NCI-H69 (cell line): ENCODE data around the gene MT3.
"Not testable (repeated sequence)": the region's sequence is repeated elsewhere in the genome, so short reads cannot be mapped to it uniquely, and the experiment has no call there.

Experiments used
- DNase-seq: peaks from one replicate; lab custom pipeline; 2025; lab: John Stamatoyannopoulos, UW

The MT3 gene

DNA sequence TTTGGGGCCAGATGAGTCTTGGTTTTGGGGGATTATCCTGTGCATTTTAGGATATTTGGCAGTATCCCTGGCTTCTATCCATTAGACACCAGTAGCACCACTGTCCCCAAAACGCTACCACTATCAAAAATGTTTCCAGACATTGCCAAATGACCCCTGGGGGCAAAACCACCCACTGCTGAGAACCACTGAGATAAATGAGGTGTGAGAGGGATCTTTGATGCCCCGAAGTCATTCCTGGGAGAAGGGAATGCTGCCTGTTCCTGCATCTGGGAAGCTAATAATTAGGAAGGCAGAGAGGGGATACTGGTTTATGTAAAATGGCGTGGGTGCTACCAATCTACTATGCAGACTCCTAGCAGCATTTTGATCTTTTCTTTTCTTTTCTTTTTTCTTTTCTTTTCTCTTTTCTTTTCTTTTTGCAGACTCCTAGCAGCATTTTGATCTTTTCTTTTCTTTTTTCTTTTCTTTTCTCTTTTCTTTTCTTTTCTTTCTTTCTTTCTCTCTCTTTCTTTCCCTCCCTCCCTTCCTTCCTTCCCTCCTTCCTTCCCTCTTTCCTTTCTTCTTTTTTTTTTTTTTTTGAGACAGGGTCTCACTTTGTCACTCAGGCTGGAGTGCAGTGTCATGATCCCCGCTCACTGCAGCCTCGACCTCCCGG, 8.8 kb upstream of the MT3 start:
- DNase-seq: no peak

DNA sequence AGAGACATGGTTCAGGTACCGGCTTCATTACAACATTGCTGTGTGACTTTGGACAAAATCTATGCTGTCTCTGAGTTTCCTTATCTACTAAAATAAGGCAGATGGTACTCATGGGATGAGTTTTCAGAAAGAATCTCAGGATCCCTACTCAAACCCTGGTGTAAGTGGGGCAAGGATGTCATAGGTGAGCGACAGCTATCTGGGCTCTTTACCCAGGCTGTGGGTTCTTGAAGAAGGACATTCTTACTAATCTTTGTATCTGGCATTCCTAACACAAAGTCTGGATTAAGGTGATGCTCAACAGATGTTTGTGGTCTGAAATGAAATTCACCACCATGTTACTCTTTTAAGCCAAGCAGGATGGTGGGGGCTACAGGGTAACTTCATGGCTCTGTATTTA, 6.4 kb upstream of the MT3 start:
- not testable (repeated sequence) for DNase-seq

DNA sequence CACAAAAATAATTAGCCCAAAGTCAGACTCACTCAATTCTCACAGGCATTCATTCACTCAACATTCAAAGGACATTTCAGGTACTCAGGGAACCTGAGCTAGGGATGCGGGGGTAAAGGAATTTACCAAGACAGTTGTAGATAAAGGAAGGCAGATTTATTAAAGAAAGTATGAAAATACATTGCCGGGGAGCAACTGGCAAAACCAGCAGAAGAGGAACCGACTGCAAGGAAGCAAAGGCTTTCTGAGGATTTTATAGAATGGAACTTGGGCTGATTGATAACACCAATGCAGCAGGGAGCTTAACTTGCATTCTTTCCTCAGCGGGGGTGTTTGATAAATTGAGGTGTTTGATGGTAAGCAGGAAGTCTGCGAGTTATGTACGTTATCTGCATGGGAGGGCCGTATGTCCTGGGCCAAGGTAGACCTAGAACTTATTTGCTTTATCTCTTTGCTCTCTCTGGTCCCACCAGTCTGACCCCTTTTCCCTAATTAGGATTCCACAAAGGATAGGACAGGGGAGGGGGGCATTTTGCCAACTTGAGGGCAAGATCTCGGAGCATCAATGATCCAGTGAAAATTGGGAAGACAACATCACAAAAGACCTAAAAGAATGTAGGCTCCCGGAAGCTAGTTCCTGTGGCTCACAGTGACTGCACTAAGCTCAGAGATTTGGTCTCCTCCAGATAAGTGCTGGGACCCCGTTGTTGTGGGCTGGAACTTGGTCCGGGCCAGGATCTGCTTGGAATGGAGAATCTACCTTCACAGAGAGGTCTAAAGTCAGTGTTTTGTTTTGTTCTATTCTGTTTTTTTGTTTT, 5.8 kb upstream of the MT3 start:
- DNase-seq: no peak

DNA sequence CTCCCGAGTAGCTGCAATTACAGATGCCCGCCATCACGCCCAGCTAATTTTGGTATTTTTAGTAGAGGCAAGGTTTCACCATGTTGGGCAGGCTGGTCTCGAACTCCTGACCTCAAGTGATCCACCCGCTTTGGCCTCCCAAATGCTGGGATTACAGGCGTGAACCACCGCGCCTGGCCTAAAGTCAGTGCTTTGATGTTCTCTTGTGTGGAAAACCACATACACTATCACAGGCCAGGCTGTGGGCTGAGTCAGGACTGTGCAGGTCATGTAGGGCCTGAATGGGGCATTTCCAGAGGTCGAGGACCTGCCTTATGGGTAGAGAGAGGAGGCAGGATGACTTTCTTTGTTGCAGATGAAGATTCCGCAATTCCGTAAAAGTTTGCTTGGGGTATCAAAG, 5.1 kb upstream of the MT3 start:
- no peak for DNase-seq

DNA sequence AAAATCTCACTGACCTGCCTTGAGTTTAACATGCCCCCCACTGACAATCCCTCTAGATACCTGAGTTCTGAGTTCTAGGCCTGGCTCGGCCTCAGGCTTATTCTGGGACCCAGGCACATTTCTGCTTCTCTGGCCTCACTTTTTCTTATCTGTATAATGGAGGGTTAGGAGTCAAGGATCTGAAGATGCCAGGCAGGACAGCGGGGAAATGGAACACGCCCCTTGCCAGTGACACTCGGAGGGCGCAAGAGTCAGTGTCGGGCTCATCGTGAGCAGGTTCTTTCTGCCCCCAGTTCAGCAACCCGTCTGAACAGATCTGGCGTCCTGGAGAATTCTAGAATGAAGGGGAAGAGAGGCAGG, 567 bp upstream of the MT3 start:
- DNase-seq: no peak

DNA sequence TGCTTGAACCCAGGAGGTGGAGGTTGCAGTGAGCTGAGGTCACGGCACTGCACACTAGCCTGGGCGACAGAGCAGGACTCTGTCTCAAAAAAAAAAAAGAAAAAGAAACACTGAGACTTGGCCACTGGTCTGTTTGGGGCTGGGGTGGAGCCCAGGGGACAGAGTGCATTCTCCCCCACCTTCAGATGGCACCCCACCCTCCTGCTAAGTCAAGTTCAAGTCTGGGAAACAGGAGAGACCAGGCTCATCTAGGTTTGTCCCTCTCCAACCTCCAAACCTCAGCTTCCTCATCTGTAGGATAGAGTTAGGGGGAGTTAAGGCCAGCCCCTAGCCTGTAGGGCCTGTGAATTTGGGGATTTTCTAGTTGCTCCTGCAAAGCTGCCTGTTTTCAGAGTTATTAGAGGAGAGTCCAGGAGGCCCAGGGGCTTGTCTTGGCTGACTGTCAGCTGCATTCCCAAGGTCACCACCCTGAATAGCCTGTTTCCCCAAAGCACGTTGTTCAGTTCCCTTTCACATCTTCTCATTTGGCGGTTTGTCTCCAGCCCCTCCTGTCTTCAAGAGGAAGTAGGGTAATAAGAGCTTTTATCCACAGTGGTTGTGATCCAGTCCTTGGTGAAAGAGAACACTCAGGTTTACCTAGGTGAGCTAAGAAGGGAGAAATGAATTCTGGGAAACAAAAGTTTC, 2.2 kb downstream of the MT3 start:
- no peak for DNase-seq

DNA sequence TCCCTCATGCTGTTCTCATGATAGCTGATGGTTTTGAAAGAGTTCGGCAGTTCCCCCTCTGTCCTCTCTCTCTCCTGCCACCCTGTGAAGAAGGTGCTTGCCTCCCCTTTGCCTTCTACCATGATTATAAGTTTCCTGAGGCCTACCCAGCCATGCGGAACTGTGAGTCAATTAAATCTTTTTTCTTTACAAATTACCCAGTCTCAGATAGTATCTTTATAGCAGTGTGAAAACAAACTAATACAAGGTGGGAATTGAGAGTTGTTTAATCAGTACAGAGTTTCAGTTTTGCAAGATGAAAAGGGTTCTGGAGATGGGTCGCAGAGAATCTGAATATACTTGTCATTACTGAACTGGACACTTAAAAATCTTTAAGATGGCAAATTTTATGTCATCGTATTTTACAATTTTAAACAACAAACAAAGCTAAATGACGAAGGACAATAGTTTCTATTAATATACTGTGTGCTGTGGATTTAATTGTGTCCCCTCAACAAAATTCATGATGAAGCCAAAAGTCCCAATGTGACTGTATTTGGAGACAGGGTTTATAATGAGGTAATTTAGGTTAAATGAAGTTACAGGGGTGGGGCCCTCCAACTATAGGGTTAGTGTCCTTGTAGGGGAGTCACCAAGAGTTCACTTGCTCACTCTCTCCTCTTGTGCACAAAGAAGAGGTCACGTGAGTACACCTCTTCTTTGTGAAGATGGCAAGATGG, 4.4 kb downstream of the MT3 start:
- no peak for DNase-seq

DNA sequence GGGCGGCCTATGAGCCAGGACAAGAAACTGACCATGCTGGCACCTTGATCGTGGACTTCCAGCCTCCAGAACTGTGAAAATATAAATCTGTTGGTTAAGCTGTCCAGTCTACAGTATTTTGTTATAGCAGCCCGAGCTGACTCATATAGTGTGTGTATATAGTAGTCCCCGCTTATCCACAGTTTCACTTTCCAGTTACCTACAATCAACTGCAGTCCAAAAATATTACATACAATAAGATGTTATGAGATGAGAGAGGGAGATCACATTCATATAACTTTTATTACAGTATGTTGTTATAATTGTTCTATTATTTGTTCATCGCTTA, 4.9 kb downstream of the MT3 start:
- no peak for DNase-seq

DNA sequence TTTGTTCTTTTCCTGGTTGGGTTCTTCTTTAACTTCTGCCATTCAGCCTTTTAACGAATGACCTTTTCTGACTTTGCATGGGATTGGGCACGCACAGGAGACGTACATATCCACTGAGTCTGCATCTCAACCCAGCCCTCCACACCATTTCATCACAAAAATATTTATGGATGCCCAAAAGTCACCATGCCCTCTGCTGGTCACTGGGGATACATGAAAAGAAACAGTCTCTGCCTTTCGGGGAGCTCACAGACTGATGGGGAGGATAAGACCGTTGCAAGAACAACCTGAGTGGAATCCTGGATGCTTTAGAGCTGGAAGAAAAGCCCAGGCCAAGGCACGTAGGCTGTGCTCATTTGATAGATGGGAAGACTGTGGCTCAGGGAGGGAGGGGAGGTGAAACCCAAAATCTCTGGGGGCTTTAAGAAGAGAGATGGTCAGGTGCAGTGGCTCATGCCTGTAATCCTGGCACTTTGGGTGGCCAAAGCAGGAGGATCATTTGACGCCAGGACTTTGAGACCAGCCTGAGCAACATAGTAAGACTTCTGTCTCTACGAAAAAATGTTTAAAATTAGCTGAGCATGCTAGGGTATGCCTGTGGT, 11.2 kb downstream of the MT3 start:
- peak; percentile 52 for DNase-seq

DNA sequence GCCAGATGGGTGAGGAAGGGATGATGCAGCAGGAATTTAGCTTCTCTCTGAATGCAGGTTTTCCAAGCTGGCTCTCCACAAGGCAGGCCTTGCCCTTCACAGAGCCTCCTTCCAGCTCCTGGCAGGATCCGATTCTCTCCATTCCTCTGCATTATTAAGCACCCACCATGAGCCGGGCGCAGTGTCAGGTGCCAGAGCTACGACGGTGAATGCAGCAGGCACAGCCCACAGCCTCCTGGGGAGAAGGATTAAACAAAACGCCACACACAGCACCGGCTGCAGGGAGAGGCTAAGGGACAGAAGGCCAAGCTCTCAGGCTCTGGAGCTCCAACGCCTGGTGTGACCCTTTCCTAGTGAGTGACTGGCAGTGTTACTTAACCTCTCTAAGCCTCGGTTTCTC, 12.0 kb downstream of the MT3 start:
- peak; percentile 68 for DNase-seq

DNA sequence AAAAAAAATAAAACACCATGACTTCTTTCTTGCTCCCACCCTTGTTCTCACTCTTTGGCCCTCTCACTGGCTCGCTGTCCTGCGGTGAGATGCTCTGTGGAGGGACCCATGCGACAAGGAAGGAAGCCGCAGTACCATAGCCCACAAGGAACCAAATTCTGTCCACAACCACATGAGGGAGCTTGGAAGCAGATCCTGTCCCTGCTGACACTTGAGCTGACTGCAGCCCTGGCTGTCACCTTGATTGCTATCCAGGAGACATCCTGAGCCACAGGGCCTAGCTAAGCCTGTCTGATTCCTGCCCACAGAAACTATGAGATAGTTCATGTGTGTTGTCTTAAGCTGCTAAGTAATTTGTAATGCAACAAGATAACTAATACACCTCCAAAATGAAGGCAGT, 14.3 kb downstream of the MT3 start:
- DNase-seq: peak; percentile 38

DNA sequence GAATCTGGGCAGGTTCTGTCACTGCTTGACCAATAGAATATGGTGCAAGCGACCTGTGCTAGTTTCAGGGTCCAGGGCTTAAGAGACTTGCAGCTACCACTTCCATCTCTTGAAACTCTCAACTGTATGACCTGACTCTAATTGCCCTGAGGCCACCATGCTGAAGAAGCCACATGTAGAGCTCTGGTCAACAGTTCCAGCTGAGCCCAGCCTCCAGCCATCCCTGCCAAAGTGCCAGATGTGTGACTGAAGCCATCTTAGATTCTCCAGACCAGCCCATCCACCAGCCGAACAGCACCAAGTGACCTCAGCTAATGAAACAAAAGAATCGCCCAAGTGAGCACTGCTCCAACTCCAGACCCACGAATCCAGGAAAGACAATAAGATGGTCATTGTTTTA, 15.6 kb downstream of the MT3 start:
- peak; percentile 8 for DNase-seq

DNA sequence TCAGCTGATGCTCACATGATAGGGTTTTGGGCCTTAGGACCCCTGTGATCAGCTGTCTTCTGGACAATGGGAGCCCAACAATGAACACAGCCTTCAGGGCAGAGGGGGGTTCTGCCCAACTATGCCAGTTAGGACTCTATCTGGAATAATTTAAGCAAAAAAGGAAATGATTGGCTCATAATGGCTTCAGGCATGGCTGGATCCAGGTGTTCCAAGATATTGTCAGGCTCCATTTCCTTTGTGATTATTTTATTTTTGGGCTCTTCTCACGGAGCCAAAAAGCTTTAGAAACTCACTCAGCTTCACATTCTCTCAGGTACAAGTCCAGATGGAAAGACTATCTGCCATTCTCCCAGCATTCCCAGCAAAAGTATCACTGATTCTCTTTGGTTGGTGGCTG, 16.1 kb downstream of the MT3 start:
- DNase-seq: no peak

DNA sequence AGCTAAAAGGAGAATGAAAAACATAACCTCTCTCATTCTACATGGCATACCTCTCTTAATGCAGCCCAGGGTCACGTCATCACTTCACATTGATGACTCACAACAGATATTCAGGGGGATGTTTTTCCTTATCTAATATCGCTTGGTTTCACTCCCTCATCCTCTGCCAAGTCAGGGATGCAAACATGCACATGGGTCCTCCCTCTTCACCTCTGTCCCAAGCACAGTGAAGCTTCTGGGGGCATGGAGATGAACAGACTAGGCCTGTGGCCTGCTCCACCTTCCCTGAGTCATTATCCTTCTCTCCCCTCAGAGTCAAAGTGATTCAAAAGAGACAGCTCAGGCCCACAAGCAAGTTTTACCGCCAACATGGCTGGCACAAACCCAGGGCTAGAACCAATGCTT, 16.7 kb downstream of the MT3 start:
- DNase-seq: no peak

DNA sequence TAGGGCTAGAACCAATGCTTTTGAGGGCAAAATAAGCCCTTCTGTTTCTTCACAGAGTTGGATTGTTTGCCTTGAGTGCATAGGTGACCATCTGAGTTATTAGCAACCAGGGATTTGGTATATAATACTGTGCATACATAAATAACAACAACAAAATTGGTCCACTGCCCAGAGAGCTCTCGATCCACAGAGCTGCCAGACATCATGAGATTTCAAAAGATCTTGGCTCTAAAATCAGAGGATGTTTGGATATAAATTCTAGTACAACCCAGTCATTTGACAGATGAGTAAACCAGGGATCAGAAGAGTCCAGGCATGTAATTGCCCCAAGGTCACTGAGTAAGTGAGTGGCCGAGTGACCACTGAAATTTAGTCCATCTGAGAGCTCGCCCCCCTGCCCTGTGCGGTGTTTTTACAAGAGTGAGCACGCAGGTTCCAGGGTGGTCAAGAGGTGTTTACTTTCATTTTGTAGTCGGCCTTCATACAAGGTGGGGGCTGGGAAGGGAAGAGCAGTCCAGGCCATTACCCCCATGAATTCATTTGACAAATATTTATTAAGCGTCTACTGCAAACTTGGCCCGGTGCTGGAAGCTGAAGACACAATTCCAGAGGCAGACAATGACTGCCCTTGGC, 17.3 kb downstream of the MT3 start:
- DNase-seq: no peak

DNA sequence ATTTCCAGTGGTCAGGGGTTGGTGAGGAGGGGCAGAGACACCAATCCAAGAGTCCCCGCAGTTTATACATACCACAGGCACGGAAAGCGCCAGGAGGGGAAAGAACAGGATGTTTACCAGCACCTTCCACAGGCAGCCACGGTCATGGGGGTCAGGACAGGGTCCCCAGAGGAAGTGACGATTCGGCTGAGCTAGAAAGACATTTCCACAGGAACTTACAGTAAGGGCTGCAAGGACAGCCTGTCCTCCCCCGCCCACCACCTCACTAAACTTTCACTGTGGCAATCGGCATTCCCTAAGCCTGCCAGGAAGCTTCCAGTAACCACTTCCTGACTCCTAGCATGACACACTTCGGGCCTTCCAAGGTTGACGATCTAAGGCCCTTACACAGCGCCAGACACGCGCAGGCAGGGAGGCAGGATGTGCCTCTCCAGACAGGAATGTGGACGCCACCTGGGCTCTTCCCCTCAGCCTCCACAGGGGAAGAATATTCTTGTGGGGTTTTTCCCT, 17.8 kb downstream of the MT3 start:
- peak; percentile 6 for DNase-seq

DNA sequence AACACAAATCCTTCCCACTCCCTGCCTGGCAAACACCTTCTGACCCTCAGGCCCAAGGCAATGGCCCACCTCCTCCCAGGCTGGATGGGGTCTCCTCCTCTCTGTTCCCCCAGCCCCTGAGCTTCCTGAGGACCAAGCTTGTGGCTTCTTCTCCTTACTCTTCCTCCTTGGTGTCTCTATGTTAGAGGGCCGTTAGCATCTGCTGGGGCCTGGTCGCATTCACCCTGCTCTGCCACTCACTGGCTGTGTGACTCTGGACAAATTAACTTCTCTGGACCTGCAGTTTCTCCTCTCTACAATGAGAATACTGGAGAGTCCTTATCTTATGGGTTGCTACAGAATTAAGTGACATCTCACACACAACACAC, 18.3 kb downstream of the MT3 start:
- DNase-seq: no peak

DNA sequence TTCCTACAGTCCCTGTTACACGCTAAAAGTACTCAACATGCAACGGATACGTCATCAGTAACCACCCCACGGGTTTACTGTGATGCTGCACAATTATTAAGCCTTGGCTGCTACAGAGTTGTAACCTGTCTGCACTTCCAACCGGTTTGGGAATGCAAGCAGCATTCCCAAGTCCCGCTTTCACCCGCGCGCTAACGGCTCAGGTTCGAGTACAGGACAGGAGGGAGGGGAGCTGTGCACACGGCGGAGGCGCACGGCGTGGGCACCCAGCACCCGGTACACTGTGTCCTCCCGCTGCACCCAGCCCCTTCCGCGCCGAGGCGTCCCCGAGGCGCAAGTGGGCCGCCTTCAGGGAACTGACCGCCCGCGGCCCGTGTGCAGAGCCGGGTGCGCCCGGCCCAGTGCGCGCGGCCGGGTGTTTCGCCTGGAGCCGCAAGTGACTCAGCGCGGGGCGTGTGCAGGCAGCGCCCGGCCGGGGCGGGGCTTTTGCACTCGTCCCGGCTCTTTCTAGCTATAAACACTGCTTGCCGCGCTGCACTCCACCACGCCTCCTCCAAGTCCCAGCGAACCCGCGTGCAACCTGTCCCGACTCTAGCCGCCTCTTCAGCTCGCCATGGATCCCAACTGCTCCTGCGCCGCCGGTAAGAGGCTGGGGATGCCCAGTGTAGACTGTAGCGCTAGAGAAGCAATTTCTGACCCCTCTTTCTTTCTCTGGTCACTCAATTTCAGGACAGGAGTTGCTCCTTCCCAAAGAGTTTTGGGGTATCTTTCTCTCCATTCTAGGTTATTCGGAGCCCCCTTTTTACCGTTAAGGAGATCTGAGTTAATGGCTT, 18.9 kb downstream of the MT3 start, which contains the start of gene MT2A:
Gene MT2A, plus strand, starts transcription at position 542 of the 833 bp plus-strand sequence. Its CDS starts 72 bp downstream, at position 614.
- peak; percentile 94 for DNase-seq

DNA sequence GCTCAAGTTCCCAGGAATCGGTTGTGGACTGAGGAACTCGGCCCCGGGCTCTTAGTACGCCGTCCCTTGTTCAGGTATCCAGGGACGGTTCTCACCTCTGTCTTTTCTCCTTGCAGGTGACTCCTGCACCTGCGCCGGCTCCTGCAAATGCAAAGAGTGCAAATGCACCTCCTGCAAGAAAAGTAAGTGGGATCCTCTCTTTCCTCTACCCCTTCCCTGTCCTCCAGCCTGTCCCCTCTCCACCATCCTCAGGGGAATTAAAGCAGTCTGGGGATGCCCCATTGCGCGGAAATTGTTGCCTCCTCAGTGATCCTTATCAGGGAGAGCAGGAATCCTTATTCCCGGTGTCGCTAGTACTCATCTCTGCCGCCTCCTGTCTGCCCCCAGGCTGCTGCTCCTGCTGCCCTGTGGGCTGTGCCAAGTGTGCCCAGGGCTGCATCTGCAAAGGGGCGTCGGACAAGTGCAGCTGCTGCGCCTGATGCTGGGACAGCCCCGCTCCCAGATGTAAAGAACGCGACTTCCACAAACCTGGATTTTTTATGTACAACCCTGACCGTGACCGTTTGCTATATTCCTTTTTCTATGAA, 19.6 kb downstream of the MT3 start:
- DNase-seq: peak; percentile 56

DNA sequence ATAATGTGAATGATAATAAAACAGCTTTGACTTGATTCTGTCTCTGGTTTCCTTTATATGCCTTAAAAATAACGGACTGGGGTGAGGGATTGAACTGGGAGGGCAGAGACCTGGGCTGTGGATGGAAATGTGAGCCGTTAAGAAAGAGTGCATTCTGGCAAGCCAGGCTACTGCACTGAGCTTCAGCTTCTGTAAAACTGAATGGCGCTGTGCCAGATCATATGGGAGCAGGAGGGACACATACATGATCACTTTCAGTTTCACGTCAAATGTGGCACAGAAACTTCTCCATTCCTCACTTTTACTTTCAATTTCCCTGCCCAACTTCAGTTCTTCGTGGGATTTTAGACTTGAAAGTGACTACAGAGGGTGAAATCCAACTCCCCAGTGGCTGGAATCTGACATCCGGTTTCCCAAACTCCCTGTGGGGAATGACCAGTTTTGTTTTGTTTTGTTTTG, 20.2 kb downstream of the MT3 start:
- peak; percentile 67 for DNase-seq
